Measurements from ENCODE around the gene UPF1.

The UPF1 gene

GRCh38 chr19:18840288-18841267 lies 8.8 kb downstream of the UPF1 start:
- DNase-seq = no peak

- DNase-seq = no peak
Observed at GRCh38 chr19:18841400-18841799, 9.6 kb downstream of the UPF1 start.

- DNase-seq = no peak
Observed at GRCh38 chr19:18842166-18842565, 10.4 kb downstream of the UPF1 start.

- no peak for DNase-seq
Observed at GRCh38 chr19:18843960-18844359, 12.2 kb downstream of the UPF1 start.

- DNase-seq = no peak
Observed at GRCh38 chr19:18844806-18845329, 13.1 kb downstream of the UPF1 start.

- DNase-seq = no peak
Observed at GRCh38 chr19:18845961-18846360, 14.2 kb downstream of the UPF1 start.

- DNase-seq = peak; percentile 62 to 65
Observed at GRCh38 chr19:18846862-18847548, 15.2 kb downstream of the UPF1 start.

- no peak for DNase-seq
Observed at GRCh38 chr19:18847549-18848463, 16.0 kb downstream of the UPF1 start.

- no peak for DNase-seq
Observed at GRCh38 chr19:18848878-18849661, 17.3 kb downstream of the UPF1 start.

GRCh38 chr19:18849838-18850400 lies 18.2 kb downstream of the UPF1 start:
- DNase-seq = no peak

- no peak for DNase-seq
Observed at GRCh38 chr19:18850471-18851375, 19.0 kb downstream of the UPF1 start.

- no peak for DNase-seq
Observed at GRCh38 chr19:18851673-18852325, 20.0 kb downstream of the UPF1 start.

- DNase-seq = no peak
Observed at GRCh38 chr19:18852648-18853047, 20.9 kb downstream of the UPF1 start.

GRCh38 chr19:18853755-18854427 lies 22.1 kb downstream of the UPF1 start:
- DNase-seq = no peak

GRCh38 chr19:18854982-18855381 lies 23.2 kb downstream of the UPF1 start:
- DNase-seq = no peak

GRCh38 chr19:18855647-18856384 lies 24.1 kb downstream of the UPF1 start:
- no peak for DNase-seq

GRCh38 chr19:18856385-18857126 lies 24.8 kb downstream of the UPF1 start:
- DNase-seq = no peak

- DNase-seq = no peak
Observed at GRCh38 chr19:18857223-18857622, 25.5 kb downstream of the UPF1 start.
